GM21737 (cell line): ENCODE results near the gene LRRC72.
"Not testable (repeated sequence)": the region's sequence is repeated elsewhere in the genome, so short reads cannot be mapped to it uniquely, and the experiment has no call there.

Source experiments
- ATAC-seq: cut with Tn5 transposase; IDR thresholded peaks from one replicate; pipeline ENCODE4 v1.9.1; 2021; ENCODE audit warnings: mild to moderate bottlenecking, moderate library complexity; ENCODE audit not compliant: unreplicated experiment

LRRC72 gene

DNA sequence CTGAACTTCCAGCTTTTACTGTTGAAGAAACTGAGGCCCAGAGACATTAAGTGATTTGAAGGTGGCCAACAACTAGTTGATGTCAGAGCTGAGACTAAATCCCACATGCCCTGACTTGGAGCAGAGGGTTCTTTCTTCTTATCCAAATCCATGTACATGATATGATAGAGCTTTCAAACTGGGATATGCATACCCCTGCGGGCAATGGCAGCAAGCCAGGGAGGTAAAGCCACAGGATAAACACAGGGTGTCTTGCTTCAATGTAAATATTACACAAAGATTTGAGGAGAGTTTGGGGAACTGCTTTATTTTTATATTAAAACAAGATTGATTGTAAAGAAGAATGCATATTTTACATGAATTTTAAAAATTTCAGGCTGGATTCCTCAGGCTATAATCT, 2.3 kb upstream of the LRRC72 start:
- no peak for ATAC-seq

DNA sequence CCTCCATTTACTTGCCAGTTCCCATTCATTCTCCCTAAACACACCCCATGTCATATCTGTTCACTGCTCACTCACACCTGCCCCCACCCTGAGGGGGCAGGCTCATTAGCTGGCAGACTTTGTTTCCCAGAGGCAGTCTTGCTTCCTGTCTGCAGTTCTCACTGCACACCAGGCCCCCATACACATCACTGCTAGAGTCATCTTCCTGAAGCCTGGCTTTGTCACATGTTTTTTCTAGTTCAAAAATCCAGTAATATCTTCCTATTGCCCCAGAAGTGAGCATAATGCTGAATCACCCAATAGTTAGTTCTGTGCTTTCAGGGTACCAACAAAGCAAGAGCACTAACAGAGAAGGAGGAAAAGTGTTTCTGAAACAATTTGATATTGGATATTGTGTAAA, 1.9 kb downstream of the LRRC72 start:
- no peak for ATAC-seq

DNA sequence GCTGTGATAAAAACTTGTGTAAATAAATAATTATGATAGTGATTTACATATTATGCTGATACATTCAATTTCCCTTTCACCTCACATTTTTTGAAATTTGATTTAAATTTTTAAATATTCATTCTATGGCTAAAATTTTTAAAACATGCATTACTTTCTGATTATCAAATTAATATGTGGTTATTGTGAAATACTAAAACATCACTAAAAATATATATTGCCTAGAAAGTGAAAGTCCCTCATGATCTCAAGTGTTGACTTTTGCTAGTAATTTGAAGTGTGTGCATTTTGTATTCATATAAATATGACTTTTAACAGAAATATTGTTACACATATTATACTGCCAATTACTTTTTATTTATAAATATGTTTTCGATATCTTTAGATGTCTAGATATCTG, 3.1 kb downstream of the LRRC72 start:
- no peak for ATAC-seq

DNA sequence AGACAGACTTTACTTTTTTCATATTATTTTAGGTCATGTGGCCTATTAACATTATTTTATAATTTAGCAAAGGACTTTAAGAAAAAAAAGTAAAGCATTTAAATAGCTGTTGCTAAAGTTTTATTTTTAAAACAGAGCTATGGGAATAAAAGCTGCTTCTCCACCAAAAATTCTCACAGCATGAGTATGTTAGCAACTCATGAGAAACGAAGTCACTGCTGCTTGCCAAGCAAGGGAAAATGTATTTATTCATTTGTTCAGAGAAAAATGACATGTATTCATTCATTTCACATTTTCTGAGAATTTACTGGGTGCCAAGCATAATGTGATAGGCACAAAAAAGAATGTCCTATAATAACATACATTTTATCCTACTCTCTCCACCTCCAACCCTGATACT, 5.1 kb downstream of the LRRC72 start:
- ATAC-seq = no peak

DNA sequence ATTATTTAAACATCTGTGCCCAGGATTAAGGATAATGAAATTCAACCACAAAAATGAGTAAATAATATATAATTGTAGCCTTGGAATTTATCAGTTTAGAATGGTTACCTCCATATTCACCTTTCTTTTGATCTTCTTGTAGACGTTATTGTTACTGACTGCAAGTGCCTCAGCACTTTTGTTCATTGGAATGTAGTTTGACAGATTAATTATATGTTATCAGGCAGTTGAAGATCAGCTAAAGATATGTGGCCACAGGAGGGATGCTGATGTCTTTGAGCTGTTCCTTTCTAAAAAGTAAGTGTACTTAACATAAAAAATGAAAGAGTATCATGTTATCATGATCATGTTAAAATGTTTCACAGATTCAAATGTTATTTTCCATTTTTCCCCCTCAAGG, 5.6 kb downstream of the LRRC72 start:
- no peak for ATAC-seq

DNA sequence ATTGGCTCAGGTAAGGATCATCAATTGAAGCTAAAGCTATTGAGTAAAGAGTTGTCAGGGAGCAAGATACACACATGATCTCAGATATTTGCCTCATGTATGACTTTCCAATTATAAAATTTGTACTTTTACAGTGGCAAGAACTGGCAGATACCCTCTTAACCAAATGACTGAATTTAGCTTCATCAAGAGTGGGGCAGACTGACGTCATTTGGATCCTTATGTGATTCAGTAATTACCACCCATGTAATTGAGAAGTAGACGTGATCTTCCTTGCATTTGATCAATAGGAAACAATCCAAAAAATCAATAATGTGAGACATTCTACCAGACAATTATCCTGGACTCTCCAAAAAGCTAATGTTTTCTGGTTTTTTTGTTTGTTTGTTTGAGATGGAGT, 8.9 kb downstream of the LRRC72 start:
- no peak for ATAC-seq

DNA sequence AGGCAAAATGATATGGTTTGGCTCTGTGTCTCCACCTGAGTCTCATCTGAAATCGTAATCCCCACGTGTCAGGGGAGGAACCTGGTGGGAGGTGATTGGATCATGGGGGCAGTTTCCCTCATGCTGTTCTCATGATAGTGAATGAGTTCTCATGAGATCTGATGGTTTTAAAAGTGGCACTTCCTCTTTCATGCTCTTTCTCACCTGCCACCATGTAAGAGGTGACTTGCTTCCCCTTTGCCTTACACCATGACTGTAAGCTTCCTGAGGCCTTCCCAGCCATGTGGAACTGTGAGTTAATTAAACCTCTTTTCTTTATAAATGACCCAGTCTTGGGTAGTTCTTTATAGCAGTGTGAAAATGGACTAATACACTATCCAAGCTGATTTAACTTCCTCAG, 13.9 kb downstream of the LRRC72 start:
- ATAC-seq = not testable (repeated sequence)

DNA sequence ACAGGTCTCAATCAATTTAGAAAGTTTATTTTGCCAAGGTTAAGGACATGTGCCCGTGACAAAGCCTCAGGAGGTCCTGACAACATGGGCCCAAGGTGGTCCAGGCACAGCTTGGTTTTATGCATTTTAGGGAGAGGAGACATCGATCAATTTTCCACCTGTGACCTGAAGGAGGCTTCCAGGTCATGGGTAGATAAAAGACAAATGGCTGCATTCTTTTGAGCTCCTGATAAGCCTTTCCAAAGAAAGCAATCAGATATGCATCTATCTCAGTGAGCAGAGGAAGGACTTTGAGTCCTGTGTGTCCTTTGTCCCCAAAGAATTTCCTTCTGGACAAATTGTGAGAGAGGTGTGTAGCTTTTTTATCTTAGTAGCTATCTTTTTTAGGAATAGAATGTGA, 15.8 kb downstream of the LRRC72 start:
- no peak for ATAC-seq

DNA sequence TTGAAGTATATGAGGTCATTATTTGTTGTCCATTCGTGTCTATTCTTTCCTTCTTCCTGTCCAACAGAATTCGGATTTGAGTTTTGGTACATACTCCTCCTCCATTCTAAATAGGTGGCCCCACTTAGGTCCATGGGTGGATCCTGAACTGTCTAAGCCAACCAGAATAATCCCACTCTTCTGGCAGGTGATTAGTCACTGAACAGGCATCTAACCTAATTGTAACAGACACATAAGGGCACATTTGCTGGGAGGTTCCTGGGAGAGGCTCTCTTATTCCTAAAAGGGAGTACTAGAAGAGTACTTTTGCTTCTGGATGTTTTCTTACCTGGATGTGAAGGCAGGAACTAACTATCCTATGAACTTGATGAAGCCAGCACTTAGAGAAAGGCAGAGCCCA, 16.8 kb downstream of the LRRC72 start:
- ATAC-seq = no peak

DNA sequence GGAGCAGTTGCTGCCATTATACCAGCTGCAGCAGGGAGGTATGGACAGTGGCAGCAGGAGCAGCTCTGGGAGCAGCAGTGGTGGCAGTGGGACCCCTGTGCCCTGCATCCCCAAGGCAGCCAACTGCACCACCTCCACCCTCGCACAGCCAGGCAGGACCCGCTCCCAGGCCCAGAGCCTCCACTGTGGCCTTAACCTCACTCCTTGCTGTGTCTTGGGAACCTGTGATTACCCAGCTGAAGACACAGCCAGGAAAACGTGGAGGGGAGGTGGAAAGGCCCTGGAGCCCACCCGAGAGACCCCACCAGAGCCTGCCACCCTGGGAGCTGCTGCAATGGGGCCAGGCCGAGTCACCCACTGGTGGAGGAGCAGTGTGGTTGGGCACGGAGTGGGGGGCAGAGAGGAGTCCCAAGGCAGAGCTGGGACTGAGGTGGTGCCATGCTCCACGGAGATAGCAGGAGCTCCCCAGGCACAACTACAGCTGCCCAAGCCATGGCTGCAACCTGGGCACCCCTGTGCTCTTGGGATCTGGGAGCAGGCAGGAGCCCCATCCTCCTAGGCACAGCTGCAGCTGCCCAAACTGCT, 20.4 kb downstream of the LRRC72 start:
- no peak for ATAC-seq

DNA sequence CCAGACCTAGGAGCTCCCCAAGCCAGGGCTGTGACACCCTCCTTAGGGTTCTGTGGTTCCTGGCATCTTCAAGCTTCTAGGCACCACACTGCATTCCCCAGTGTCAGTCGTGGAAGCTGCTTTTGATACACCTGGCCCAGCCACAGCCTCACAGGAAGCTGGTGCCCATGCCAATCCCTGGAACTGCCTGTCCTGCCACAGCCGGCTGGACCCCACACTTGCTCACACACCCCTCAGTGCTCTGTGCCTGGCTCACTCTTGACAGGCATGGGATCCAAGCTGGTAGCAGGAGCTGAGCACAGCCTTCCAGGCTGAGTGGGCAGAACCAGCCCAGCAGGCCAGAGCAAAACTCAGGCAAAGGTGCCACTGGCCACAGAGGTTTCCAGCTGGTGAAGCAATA, 21.8 kb downstream of the LRRC72 start:
- no peak for ATAC-seq

DNA sequence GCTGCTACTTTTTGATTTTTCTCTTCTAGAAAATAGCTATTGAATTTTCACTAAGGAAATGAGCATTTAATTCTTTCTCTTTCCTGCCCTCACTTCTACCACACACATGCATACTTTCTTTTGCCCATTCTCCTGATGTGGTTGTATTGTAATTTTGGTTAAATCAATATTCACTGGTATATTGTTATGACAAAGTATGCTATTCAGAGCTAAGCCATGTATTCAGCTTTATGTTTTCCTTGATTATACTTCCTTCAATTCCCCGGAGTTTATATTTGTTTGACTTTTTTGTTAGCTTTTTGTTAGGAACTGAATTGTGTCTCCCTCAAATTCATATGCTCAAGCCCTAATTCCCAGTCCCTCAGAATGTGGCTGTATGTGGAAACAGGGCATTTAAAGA, 24.0 kb downstream of the LRRC72 start:
- no peak for ATAC-seq

DNA sequence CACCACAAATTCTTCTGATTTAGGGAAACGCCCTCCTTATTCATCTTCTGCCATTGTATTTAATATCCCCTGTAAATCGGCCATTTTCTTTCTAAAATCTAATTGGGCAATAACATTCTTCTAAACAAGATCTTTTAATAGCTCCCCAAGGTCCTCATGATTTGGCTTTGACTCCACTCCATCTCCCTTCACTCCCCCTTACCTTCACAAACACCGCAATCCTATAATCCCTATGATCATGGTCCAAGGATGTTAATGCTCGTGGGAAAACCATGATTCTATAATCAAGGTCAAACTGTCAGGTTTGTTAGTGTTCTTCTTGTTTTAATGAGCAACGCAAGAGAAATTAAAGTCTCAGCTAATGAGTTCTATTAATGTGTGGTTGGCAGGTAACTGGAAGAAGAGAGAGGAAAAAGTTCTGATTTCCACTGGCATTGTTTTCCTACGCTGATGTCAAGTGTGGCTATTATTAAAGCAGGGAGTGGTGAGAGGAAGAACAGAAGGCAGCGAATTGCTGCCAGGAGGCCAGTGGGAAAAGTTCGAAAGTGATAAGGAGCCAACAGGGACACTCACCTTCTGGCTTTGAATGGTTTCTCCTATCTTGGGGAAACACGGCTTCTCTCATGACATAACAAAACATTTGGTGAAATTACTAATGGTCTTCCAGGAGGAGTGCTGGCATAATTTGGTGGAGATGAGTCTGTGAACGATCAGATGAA, 28.1 kb downstream of the LRRC72 start:
- ATAC-seq = no peak

DNA sequence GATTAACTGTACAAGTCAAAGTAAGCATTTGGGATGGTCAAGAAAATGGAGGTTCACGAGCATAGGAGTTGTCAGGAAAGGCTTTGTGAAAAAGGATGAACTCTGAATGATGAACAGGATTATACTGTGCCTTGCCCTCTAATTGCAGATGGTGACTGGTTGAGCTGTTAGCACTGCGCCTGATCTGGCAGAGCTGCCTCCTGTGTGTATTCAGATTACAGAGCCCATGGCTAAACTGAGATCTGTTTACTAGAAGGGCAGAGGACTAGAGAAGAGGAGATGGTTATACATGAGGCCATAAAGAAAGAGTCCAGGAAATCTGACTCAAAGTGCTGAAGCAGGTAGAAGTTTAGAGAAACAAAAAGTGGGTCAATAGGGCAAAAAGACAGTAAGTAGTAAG, 29.7 kb downstream of the LRRC72 start:
- ATAC-seq = no peak

DNA sequence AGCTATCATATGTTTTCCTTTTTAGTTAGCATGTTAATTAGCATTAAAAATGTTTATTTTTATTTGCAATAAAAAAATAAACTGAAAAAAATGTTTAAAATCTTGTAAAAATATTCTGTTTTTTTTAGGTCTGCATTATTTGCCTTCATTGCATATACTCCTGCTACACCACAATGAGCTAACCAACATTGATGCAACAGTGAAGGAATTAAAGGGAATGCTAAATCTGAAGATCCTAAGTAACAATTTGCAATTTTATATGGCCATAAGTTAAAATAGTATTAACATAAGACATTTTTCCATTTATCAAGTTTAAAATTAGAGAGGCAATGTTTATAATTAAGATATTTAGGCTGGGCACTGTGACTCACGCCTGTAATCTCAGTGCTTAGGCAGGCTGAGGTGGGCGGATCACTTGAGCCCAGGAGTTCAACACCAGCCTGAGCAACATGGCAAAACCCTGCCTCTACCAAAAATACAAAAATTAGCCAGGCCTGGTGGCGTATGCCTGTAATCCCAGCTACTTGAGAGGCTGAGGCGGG, 32.2 kb downstream of the LRRC72 start:
- ATAC-seq = no peak

DNA sequence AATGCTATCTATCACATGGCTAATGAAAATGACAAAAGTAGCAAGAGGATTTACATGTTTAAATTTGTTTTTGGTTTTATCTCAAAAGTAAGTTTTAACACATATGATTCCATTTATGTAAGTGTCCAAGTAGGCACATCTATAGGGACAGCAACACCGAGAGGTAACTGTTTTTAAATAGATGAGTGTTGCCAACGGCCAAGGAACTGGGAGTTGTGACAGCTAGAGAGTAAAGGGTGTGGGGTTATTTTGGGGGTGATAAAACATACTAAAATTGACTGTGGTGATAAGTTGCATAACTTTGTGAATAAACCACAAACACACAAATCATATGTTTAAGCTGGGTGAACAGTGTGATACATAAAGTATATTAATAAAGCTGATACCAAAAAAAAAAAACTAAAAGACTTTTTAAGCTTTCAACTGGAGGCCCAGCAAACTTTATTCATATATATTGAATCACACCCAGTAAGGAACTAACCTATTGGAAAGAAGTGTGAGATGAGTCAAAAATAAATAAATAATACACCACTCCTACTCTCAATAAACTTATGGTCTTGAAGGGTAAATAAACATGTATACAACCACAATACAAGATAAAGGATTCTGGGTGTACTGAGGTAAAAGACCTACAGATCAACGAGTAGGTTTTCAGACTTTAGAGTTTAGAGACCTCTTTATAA, 33.0 kb downstream of the LRRC72 start:
- ATAC-seq = no peak

DNA sequence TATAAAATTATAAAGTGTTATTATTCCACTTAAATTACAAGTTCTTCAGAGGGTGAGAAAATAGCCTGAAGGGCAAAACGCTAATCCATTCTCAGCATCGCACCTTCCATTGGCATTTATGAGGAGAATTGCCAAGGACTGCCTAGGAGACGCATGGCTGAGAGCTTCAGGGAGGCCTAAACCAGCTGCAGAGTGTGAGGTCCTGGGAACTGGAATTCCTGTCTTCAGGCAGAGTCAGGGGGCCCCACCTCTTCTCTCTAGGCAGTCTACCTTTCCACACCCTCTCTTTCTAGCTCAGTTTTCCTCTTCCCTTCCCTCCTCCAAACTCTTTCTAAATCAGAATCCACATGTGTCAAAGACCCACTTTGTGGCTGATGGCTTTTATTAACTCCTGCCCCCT, 35.3 kb downstream of the LRRC72 start:
- no peak for ATAC-seq

DNA sequence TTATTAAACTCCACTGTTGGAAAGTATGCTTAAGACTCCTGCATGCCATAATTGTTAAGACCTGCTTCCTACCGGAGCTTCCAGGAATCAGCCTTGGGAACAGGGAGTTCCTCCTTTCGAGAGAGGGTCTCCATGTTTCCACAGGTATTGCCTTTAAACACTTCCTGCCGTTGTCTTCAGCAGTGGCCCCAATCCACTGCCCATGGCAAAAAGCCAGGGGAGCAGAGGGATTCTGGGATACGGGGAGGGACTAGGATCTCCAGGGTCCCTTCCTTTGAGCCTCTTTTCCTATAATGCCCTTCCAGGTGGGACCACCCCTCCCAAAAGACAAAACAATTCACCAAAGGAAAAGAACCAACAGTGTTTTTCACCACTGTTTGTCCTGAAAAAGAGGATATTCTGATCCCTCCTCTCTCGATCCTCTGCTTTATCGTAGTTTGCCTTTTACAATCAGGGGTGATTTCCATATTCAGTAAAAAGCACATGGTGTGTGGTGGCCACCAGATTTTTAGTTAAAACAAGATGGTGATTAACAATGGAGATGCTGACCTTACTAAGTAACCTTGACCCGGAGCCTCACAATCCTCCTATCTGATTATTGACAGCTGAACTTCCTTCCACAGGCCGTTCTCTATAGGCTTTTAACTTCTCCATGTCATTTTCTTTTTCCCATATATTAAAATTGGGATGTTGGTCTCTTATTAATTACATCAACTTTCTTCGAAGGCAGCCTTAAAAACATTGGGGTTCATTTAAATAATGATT, 36.0 kb downstream of the LRRC72 start:
- no peak for ATAC-seq

DNA sequence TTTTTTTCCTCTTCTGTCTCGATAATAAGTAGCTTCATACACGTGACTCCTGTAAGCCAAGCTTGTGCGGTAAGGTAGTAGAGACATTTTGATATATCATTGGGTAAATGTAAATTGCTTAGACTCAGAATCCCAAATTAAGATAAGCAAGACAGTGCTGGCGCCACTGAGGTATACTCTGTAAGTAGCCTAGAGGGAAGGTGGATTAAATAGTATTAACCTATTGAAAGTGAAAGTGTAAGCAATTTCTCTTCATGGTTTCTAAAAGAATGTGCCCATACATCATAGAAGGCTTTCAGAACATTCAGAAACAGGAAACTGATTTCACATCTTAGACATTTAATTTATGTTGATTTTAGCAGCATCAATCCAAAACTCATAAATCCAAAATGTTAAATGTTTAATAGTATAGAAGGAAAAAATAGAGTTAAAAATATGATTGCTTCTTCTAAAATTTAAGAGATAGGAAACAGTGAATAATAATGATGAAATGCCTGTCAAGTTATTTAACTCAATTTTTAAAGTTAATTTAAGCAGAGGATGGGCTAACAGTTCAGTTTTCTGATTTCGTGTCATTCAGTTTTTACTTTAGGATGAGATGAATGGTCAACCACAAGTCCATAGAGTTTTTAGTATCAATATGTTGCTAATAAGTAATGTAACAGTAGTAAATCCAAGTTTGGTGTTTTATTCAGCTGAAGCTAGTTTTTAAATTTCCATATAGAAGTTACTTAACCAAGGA, 36.8 kb downstream of the LRRC72 start:
- peak; percentile 77 for ATAC-seq

DNA sequence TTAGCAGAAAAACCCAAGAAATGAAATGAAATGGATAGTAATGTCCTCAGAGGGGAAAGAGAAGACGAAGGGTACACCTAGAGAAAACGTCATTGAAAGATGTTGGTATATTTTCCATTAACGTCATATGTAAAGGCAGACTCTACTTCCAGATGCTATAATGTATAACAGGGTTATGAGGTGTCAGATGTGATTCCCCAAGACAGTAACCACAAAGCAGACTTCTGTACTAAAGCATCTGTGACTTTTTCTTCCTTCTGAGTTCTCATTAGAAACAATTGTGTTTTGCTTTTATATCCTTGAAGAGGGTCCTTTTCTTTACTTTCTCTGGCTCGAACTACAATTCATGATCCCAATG, 37.4 kb downstream of the LRRC72 start:
- peak; percentile 27 for ATAC-seq

DNA sequence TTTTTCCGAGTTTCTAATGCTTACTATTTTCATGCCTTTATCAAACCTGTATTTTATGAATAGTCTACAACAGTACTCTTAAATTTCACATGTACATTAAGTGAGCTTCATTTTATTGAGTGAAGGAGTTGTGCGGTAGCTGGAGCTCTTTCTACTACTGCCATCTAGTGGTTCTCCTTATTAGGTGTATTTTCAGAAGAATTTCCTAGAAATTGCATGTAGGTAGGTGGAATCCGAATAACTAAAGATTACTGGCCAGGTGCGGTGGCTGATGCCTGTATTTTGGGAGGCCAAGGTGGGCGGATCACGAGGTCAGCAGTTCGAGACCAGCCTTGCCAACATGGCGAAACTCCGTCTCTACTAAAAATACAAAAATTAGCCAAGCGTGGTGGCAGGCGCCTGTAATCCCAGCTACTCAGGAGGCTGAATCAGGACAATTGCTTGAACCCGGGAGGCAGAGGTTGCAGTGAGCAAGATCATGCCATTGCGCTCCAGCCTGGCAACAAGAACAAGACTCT, 38.3 kb downstream of the LRRC72 start:
- no peak for ATAC-seq
